OCI-LY7 (cell line): ENCODE results near the gene CCDC85A. TPM values are rescaled to one million over a fixed set of nuclear protein-coding genes. Genes with fewer than 3 reads are reported as not detected.

Source experiments
- BruUV-seq: library from RNA; stranded (reverse); fragments of 400-500 nt; replicated peaks from 2 replicates; lab custom pipeline; 2021; lab: Mats Ljungman, UMichigan
- CTCF ChIA-PET: fragments of 300-600 bp; sonication (Branson Sonifier 250); formaldehyde crosslinking; loops from one replicate; lab custom pipeline; 2022; ENCODE audit warnings: antibody characterized with exemption; ENCODE audit not compliant: unreplicated experiment; lab: Charles Lee
- POLR2A ChIA-PET: fragments of 300-600 bp; sonication (Branson Sonifier 250); formaldehyde crosslinking; loops from one replicate; lab custom pipeline; 2022; ENCODE audit warnings: antibody characterized with exemption; lab: Charles Lee
- DNase-seq: peaks from one replicate; pipeline ENCODE4 v3.0.0-alpha.2; 2015; ENCODE audit warnings: low spot score
- H2AFZ ChIP-seq: fragments of 200-600 bp; sonication (generic), shearing (Covaris generic); 2 replicates; pipeline ENCODE4 v1.6.1; 2014; ENCODE audit warnings: mild to moderate bottlenecking, antibody characterized with exemption, low read length, moderate library complexity
- H3K27ac ChIP-seq: fragments of 200-600 bp; sonication (generic); 2 replicates; pipeline ENCODE4 v1.5.1; 2014; ENCODE audit warnings: mixed run types, low read depth, mild to moderate bottlenecking, moderate library complexity, low read length, inconsistent platforms; ENCODE audit not compliant: poor library complexity, severe bottlenecking
- H3K36me3 ChIP-seq: fragments of 200-600 bp; sonication (generic); 2 replicates; pipeline ENCODE4 v1.6.1; 2014; ENCODE audit warnings: mild to moderate bottlenecking, antibody characterized with exemption, low read length, moderate library complexity, mixed read lengths; ENCODE audit not compliant: insufficient read depth
- H3K4me1 ChIP-seq: fragments of 200-600 bp; sonication (generic); 2 replicates; pipeline ENCODE4 v1.5.1; 2014; ENCODE audit warnings: mild to moderate bottlenecking, low read length; ENCODE audit not compliant: insufficient read depth, poor library complexity, severe bottlenecking
- H3K4me2 ChIP-seq: fragments of 200-600 bp; sonication (generic); 2 replicates; pipeline ENCODE4 v1.6.1; 2014; ENCODE audit warnings: mild to moderate bottlenecking, low read length
- H3K4me3 ChIP-seq: fragments of 200-600 bp; sonication (generic); 2 replicates; pipeline ENCODE4 v1.5.1; 2014; ENCODE audit warnings: mild to moderate bottlenecking, low read depth, low read length; ENCODE audit not compliant: poor library complexity, severe bottlenecking
- H3K79me2 ChIP-seq: fragments of 200-600 bp; sonication (generic); 2 replicates; pipeline ENCODE4 v1.6.1; 2016; ENCODE audit warnings: low read depth, mild to moderate bottlenecking, low read length, moderate library complexity, mixed read lengths; ENCODE audit not compliant: insufficient read depth
- H3K9me2 ChIP-seq: fragments of 200-600 bp; sonication (generic); 2 replicates; pipeline ENCODE4 v1.6.1; 2016; ENCODE audit warnings: mild to moderate bottlenecking, low read length, mixed read lengths; ENCODE audit not compliant: insufficient read depth
- H3K9me3 ChIP-seq: fragments of 200-600 bp; sonication (generic); 2 replicates; pipeline ENCODE4 v1.6.1; 2014; ENCODE audit warnings: mild to moderate bottlenecking, mixed run types, low read length, mixed read lengths
- H4K20me1 ChIP-seq: fragments of 200-600 bp; sonication (generic); 2 replicates; pipeline ENCODE4 v1.6.1; 2014; ENCODE audit warnings: mild to moderate bottlenecking, antibody characterized with exemption, low read length, moderate library complexity, mixed read lengths; ENCODE audit not compliant: insufficient read depth
- EZH2phosphoT487 ChIP-seq: fragments of 200-600 bp; sonication (generic); IDR thresholded peaks from 2 replicates; pipeline ENCODE4 v1.6.1; 2018; ENCODE audit warnings: low read depth, borderline replicate concordance, mild to moderate bottlenecking, mixed run types, antibody characterized with exemption, low read length, moderate library complexity, mixed read lengths
- intact Hi-C: fragments of 100-400 bp; cut with micrococcal nuclease; formaldehyde crosslinking; loops from one replicate; pipeline ENCODE4 v1.10.0; 2022; ENCODE audit not compliant: unreplicated experiment
- total RNA-seq, 2 experiments: library from RNA; depleted of rRNA in 1 of 2; stranded (reverse); fragments of >200 nt in 1 of 2; shearing (Covaris generic) in 1 of 2; gene quantifications; 2 replicates each; pipeline ENCODE4 v1.2.3, GENCODE V29; 2014 to 2022
- TF ChIP-seq, protein P1 (sequence below): fragments of 200-600 bp; sonication (generic); conservative IDR thresholded peaks from 2 replicates; pipeline ENCODE4 v1.5.1; 2014; ENCODE audit warnings: mild to moderate bottlenecking, antibody characterized with exemption, low read length, moderate library complexity, mixed read lengths

The CCDC85A gene
- total RNA-seq, 2 experiments from 2014 or later: not detected

DNA sequence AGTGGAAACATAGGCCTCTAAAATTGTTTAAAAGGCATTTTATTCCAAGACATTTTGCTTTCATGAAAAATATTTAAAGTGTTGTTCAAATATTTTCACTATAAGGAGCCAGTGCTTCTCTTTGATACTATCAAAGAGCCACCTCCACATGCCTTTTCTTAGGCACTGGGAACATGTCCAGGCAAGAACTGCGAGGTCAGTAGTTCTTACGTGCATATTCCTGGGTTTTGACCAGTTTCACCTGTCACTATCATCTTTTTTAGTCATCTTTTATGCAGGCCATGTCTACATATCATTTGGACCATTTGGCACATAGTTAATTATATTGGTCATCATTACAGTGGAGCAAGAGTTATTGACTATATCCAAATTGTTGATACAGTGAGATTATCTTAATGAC is 195.3 kb downstream of the CCDC85A start:
- ChIA-PET POLR2A (no interaction called here), CTCF (no interaction called here)
- H3K4me2 ChIP-seq: no peak overlapping the region
- no peaks in the 10 kb centered on the region for H3K36me3 ChIP-seq
- no peak overlapping the region for H3K27ac ChIP-seq
- TF ChIP-seq, protein P1, sequence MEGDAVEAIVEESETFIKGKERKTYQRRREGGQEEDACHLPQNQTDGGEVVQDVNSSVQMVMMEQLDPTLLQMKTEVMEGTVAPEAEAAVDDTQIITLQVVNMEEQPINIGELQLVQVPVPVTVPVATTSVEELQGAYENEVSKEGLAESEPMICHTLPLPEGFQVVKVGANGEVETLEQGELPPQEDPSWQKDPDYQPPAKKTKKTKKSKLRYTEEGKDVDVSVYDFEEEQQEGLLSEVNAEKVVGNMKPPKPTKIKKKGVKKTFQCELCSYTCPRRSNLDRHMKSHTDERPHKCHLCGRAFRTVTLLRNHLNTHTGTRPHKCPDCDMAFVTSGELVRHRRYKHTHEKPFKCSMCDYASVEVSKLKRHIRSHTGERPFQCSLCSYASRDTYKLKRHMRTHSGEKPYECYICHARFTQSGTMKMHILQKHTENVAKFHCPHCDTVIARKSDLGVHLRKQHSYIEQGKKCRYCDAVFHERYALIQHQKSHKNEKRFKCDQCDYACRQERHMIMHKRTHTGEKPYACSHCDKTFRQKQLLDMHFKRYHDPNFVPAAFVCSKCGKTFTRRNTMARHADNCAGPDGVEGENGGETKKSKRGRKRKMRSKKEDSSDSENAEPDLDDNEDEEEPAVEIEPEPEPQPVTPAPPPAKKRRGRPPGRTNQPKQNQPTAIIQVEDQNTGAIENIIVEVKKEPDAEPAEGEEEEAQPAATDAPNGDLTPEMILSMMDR: no peak
- no peak for TF ChIP-seq EZH2phosphoT487
- BruUV-seq: no TSS peak
- intact Hi-C loops: no loop called here
- no peak for DNase-seq
- no peaks in the 10 kb centered on the region for H3K4me1 ChIP-seq
- H4K20me1 ChIP-seq: no peaks in the 10 kb centered on the region
- no peaks in the 10 kb centered on the region for H3K9me2 ChIP-seq
- no peaks in the 10 kb centered on the region for H3K9me3 ChIP-seq
- no peak overlapping the region for H3K4me3 ChIP-seq
- no peak overlapping the region for H2AFZ ChIP-seq
- no peaks in the 10 kb centered on the region for H3K79me2 ChIP-seq

DNA sequence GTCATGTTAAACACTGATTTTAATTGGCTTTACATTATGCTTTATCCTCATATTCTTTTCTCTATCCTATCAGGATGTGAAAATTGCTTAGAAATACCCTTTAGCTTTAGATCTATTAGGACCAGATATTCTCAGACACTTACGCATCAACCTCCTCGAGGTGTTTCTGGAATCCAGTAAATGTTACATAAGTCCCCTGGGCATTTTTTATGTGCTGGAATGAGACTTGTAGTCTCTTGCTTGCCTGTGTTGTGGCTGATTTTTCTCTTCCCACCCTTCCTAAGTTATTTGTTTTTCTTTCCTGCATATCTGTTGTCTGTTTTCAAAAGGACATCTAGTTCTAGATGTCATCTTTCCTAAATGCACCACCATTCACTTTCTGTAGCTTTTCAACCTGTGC is 197.1 kb downstream of the CCDC85A start:
- no peak for DNase-seq
- TF ChIP-seq EZH2phosphoT487: no peak
- CTCF ChIA-PET: no interaction called here
- Histone ChIP-seq H3K9me2 (no peaks in the 10 kb centered on the region), H3K27ac (no peak overlapping the region), H3K9me3 (no peaks in the 10 kb centered on the region), H3K79me2 (no peaks in the 10 kb centered on the region), H3K36me3 (no peaks in the 10 kb centered on the region), H3K4me1 (no peaks in the 10 kb centered on the region), H3K4me3 (no peak overlapping the region), H2AFZ (no peak overlapping the region), H3K4me2 (no peak overlapping the region), H4K20me1 (no peaks in the 10 kb centered on the region)
- POLR2A ChIA-PET: interaction anchor here (1.3 kb wide), 1 partner anchor 9 kb away, joined by 4 read pairs; no protein-coding TSS in a partner anchor
- no TSS peak for BruUV-seq
- intact Hi-C loops: no loop called here

DNA sequence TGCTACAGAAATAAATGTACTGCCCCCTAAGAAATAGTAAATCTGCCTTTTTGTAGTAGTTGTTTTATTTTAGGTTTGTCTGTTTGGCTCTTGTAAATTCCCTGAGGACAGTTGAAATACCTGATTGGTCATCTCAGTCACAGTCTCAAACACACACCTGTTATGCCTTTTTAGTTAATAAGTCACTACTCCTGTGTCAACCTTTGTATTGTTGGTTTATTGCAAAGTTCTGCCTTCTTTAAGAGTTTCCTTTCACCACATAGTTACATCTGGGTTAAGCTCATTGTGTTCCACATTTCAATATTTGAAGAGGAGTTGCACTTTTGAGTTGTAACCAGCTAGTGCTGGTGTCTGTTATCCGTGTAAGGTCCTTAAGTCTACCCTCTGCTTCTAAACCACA is 198.7 kb downstream of the CCDC85A start:
- POLR2A ChIA-PET: no interaction called here
- no peak overlapping the region for H2AFZ ChIP-seq
- no peaks in the 10 kb centered on the region for H3K36me3 ChIP-seq
- intact Hi-C loops: no loop called here
- H4K20me1 ChIP-seq: no peaks in the 10 kb centered on the region
- CTCF ChIA-PET: no interaction called here
- H3K27ac ChIP-seq: no peak overlapping the region
- H3K4me2 ChIP-seq: no peak overlapping the region
- H3K79me2 ChIP-seq: no peaks in the 10 kb centered on the region
- no TSS peak for BruUV-seq
- no peaks in the 10 kb centered on the region for H3K9me2 ChIP-seq
- no peak overlapping the region for H3K4me3 ChIP-seq
- TF ChIP-seq EZH2phosphoT487: no peak
- TF ChIP-seq, protein P1: no peak
- H3K4me1 ChIP-seq: no peaks in the 10 kb centered on the region
- no peak for DNase-seq
- no peaks in the 10 kb centered on the region for H3K9me3 ChIP-seq
